Gastrocnemius medialis (tissue), 4 donors: ENCODE measurements around the gene CTXND2. TPM values are rescaled to one million over a fixed set of nuclear protein-coding genes. Genes with fewer than 3 reads are reported as not detected.
A peak's percentile ranks its signal among the peaks of the same experiment; 100 is the strongest.
"Not testable (repeated sequence)": the region's sequence is repeated elsewhere in the genome, so short reads cannot be mapped to it uniquely, and the experiment has no call there.

Source experiments
- ATAC-seq, 2 donors: fragments of 150-250 bp; one replicate each; pipeline ENCODE4 v1.9.1; 2016
- DNase-seq, 2 donors: peaks; one replicate each; pipeline ENCODE4 v3.0.0-alpha.2; 2019
- H3K27ac ChIP-seq, 4 donors: fragments of 200-600 bp; sonication (generic); 1 replicate in 1 of 4; 2 replicates in 3 of 4; pipeline ENCODE4 v1.5.1; 2016 to 2018; ENCODE audit warnings: mild to moderate bottlenecking in 2 of 4, moderate library complexity in 1 of 4
- H3K27me3 ChIP-seq, 3 donors: fragments of 200-600 bp; sonication (generic) in 2 of 3; 1 replicate in 1 of 3; 2 replicates in 2 of 3; pipeline versions ENCODE4 v1.5.1 to v1.6.0; 2016 to 2019; ENCODE audit warnings: mild to moderate bottlenecking in 1 of 3, moderate library complexity in 1 of 3
- H3K36me3 ChIP-seq, 2 donors: fragments of 200-600 bp; sonication (generic) in 1 of 2; one replicate each; pipeline ENCODE4 v1.5.1; 2017 to 2018
- H3K4me1 ChIP-seq, 2 donors: fragments of 200-600 bp; sonication (generic) in 1 of 2; one replicate each; pipeline ENCODE4 v1.5.1; 2016 to 2017; ENCODE audit warnings: mild to moderate bottlenecking in 2 of 2
- H3K4me3 ChIP-seq, 4 donors: fragments of 200-600 bp; sonication (generic) in 3 of 4; 1 replicate in 1 of 4; 2 replicates in 3 of 4; pipeline ENCODE4 v1.5.1; 2016 to 2019; ENCODE audit warnings: mild to moderate bottlenecking in 2 of 4
- H3K9me3 ChIP-seq, 3 donors: fragments of 200-600 bp; sonication (generic) in 2 of 3; 1 replicate in 1 of 3; 2 replicates in 2 of 3; pipeline ENCODE4 v1.5.1; 2016 to 2019
- POLR2A ChIP-seq, 2 donors: fragments of 450-650 bp; IDR thresholded peaks; one replicate each; pipeline ENCODE4 v1.6.1; 2017; ENCODE audit warnings: antibody characterized with exemption in 2 of 2, mild to moderate bottlenecking in 2 of 2, moderate library complexity in 2 of 2
- in situ Hi-C, 4 donors: fragments of 200-750 bp; cut with MboI; loops; one replicate each; pipeline versions ENCODE4 v1.15.0 to v1.8.0; 2017; ENCODE audit warnings: low sequenced_read_pairs in 4 of 4
- intact Hi-C: fragments of 100-400 bp; cut with DNase I; formaldehyde crosslinking; loops from one replicate; pipeline ENCODE4 v1.15.1; 2023; ENCODE audit warnings: low total_unique reads
- total RNA-seq, 4 donors: library from RNA; depleted of rRNA; stranded (reverse); fragments of >200 nt; gene quantifications; one replicate each; pipeline versions ENCODE4 v1.1.0 to v1.2.3, GENCODE V29; 2016
- TF ChIP-seq, protein P1 (sequence below), 5 experiments: fragments of 450-650 bp in 3 of 5; fragments of 200-600 bp in 2 of 5; sonication (generic) in 2 of 5; IDR thresholded peaks in 4 of 5; conservative IDR thresholded peaks in 1 of 5; 1 replicate in 4 of 5; 2 replicates in 1 of 5; pipeline ENCODE4 v1.5.1; 2016 to 2019; ENCODE audit warnings: antibody characterized with exemption in 5 of 5, mild to moderate bottlenecking in 3 of 5, moderate library complexity in 3 of 5

The CTXND2 gene
- total RNA-seq, 4 donors from 2014 or later = not detected

DNA sequence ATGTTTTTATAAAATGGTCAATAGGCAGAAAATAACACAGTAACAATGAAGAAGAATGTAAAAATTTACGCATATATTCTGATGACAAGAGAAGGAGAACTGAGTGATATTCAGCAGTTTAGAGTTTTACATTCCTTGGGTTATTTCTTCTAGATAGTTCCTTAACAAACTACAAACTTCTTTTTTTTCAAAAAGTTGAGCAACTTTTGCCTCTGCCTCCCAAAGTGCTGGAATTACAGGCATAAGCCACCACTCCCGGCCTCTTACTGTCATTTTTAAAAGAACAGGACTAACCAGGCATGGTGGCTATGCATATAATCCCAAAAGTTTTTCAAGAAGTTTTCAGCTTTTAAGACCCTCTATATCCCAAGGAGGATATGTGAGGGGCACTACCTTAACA is 43.5 kb upstream of the CTXND2 start:
- ATAC-seq = no peak
- no peak overlapping the region for H3K4me3 ChIP-seq
- no peak overlapping the region for H3K27ac ChIP-seq
- intact Hi-C loops = no loop called here
- in situ Hi-C loops = no loop called here
- peaks cover 0 to 27% of the 10 kb centered on the region in 2 donors for H3K36me3 ChIP-seq
- peaks cover 12 to 17% of the 10 kb centered on the region in 2 donors for H3K4me1 ChIP-seq
- H3K9me3 ChIP-seq = no peaks in the 10 kb centered on the region
- no peaks in the 10 kb centered on the region for H3K27me3 ChIP-seq
- TF ChIP-seq, protein P1, sequence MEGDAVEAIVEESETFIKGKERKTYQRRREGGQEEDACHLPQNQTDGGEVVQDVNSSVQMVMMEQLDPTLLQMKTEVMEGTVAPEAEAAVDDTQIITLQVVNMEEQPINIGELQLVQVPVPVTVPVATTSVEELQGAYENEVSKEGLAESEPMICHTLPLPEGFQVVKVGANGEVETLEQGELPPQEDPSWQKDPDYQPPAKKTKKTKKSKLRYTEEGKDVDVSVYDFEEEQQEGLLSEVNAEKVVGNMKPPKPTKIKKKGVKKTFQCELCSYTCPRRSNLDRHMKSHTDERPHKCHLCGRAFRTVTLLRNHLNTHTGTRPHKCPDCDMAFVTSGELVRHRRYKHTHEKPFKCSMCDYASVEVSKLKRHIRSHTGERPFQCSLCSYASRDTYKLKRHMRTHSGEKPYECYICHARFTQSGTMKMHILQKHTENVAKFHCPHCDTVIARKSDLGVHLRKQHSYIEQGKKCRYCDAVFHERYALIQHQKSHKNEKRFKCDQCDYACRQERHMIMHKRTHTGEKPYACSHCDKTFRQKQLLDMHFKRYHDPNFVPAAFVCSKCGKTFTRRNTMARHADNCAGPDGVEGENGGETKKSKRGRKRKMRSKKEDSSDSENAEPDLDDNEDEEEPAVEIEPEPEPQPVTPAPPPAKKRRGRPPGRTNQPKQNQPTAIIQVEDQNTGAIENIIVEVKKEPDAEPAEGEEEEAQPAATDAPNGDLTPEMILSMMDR (IDR thresholded peaks at IDR 0.05 in 4 of 5, conservative IDR thresholded peaks at IDR 0.05 in 1 of 5) = no peak
- TF ChIP-seq POLR2A (IDR thresholded peaks at IDR 0.05) = no peak
- DNase-seq = no peak

DNA sequence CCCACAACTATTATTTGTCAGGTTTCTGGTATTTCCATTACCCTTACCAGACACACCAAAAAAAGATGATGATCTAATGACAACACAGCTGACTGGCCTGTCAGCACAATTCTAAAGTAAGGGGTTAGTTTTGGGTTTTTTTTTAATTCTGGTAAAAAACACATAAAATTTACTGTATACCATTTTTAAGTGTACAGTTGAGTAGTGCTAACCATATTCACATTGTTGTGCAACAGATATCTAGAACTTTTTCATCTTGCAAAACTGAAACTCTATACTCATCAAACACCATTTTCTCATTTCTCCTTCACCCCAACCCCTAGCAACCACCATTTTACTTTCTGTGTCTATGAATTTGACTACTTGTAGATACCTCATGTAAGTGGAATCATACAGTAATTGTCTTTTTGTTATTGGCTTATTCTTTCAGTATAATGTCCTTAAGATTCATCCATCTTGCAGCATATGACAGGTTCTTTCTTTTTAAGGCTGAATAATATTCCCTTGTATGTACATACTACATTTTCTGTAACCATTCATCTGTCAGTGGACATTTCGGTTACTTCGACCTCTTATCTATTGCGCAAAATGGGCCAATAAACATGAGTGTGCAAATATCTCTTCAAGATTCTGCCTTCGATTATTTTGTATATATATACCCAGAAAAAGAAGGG is 40.3 kb upstream of the CTXND2 start:
- peaks cover 12 to 17% of the 10 kb centered on the region in 2 donors for H3K4me1 ChIP-seq
- TF ChIP-seq POLR2A (IDR thresholded peaks at IDR 0.05) = no peak
- TF ChIP-seq, protein P1 (IDR thresholded peaks at IDR 0.05 in 4 of 5, conservative IDR thresholded peaks at IDR 0.05 in 1 of 5) = no peak
- H3K27ac ChIP-seq = peak overlapping the region in 1 of 4 donors; percentile 24
- intact Hi-C loops (no loop called here), in situ Hi-C loops (no loop called here)
- peak in 1 of 2 donors; percentile 58 for ATAC-seq
- H3K4me3 ChIP-seq = no peak overlapping the region
- peaks cover 0 to 19% of the 10 kb centered on the region in 2 donors for H3K36me3 ChIP-seq
- no peaks in the 10 kb centered on the region for H3K9me3 ChIP-seq
- no peaks in the 10 kb centered on the region for H3K27me3 ChIP-seq
- no peak for DNase-seq

DNA sequence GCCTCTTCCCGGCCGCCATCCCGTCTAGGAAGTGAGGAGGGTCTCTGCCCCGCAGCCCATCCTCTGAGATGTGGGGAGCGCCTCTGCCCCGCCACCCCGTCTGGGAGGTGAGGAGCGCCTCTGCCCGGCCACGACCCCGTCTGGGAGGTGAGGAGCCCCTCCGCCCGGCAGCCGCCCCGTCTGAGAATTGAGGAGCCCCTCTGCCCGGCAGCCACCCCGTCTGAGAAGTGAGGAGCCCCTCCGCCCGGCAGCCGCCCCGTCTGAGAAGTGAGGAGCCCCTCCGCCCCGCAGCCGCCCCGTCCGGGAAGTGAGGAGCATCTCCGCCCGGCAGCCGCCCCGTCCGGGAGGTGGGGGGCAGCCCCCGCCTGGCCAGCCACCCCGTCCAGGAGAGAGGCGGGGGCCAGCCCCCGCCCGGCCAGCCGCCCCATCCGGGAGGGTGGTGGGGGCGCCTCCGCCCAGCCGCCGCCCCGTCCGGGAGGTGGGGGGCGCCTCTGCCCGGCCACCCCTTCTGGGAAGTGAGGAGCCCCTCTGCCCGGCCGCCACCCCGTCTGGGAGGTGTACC is 36.1 kb upstream of the CTXND2 start:
- ATAC-seq, in situ Hi-C loops, H3K27ac ChIP-seq, H3K27me3 ChIP-seq, H3K4me3 ChIP-seq, H3K9me3 ChIP-seq, DNase-seq, intact Hi-C loops: not testable (repeated sequence)
- Histone ChIP-seq H3K4me1 (peaks cover 7 to 12% of the 10 kb centered on the region in 2 donors), H3K36me3 (peaks cover 0 to 24% of the 10 kb centered on the region in 2 donors)

DNA sequence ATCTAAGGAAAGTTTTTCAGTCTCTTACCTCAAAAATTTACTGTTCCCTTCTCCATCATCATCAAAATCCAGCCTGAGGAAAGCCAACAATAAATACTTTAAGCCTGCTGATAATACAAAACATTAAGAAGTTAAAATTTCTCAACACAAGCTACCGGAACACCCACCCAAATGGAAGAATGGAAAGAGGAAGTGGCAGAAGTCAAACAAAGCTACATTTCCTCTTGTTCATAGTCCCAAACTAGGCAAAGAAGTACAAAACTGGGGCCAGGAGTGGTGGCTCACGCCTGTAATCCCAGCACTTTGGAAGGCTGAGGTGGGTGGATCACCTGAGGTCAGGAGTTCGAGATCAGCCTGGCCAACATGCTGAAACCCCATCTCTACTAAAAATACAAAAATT is 34.2 kb upstream of the CTXND2 start:
- ATAC-seq, in situ Hi-C loops: not testable (repeated sequence)
- H3K36me3 ChIP-seq = peaks cover 0 to 39% of the 10 kb centered on the region in 2 donors

DNA sequence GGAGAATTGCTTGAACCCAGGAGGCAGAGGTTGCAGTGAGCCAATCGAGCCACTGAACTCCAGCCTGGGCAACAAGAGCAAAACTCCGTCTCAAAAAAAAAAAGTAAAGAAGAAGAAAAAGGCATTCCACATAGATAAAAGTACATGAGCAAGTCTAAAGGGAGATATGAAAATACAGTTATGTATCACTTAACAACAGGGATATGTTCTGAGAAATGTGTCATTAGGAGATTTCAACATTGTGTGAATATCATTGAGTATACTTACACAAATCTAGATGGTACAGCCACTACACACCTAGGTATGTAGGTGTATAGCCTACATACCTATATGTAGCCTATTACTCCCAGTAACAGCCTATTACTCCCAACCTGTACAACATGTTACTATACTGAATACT is 23.2 kb upstream of the CTXND2 start:
- no peak overlapping the region for H3K27ac ChIP-seq
- peaks cover 0 to 3% of the 10 kb centered on the region in 2 donors for H3K4me1 ChIP-seq
- H3K4me3 ChIP-seq = no peak overlapping the region
- ATAC-seq (no peak), DNase-seq (no peak)
- H3K27me3 ChIP-seq = no peaks in the 10 kb centered on the region
- intact Hi-C loops (no loop called here), in situ Hi-C loops (no loop called here)
- no peaks in the 10 kb centered on the region for H3K36me3 ChIP-seq
- TF ChIP-seq, protein P1 (IDR thresholded peaks at IDR 0.05 in 4 of 5, conservative IDR thresholded peaks at IDR 0.05 in 1 of 5) = no peak
- TF ChIP-seq POLR2A (IDR thresholded peaks at IDR 0.05) = no peak
- H3K9me3 ChIP-seq = no peaks in the 10 kb centered on the region

More for the DNA sequence above, 34.2 kb upstream of the CTXND2 start:
- H3K4me1 ChIP-seq, H3K27ac ChIP-seq, H3K4me3 ChIP-seq, H3K9me3 ChIP-seq, intact Hi-C loops, H3K27me3 ChIP-seq, DNase-seq: not testable (repeated sequence)

DNA sequence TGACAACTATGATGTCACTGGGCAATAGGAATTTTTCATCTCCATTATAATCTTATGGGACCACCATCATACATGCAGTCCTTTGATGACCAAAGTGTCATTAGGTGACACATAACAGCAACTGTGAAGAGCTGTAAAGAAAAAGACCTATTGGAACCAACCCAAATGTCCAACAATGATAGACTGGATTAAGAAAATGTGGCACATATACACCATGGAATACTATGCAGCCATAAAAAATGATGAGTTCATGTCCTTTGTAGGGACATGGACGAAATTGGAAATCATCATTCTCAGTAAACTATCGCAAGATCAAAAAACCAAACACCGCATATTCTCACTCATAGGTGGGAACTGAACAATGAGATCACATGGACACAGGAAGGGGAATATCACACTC is 22.7 kb upstream of the CTXND2 start:
- H3K36me3 ChIP-seq, H3K4me3 ChIP-seq, H3K27me3 ChIP-seq, in situ Hi-C loops, DNase-seq, intact Hi-C loops, H3K9me3 ChIP-seq, ATAC-seq, H3K4me1 ChIP-seq, H3K27ac ChIP-seq: not testable (repeated sequence)
